ENCODE data around the gene ZEB1. TPM values are rescaled to one million over a fixed set of nuclear protein-coding genes. Genes with fewer than 3 reads are reported as not detected.

Gene ZEB1
- total and polyA plus RNA-seq, 10 of the 15 experiments (the other 5 are each of a cell fraction or from before 2014, with no cell fraction given), result 10.4 to 35.6 (median 24.5) TPM

- BruUV-seq (replicated peaks), result no TSS peak
- peaks cover 19% of the 10 kb centered on the region for H3K79me2 ChIP-seq (ENCODE audit: control insufficient read depth, insufficient read depth, low read length)
- no peaks in the 10 kb centered on the region for H3K36me3 ChIP-seq (ENCODE audit: control insufficient read depth in 2 of 2, insufficient read depth in 2 of 2, low read length in 1 of 2)
- no peak overlapping the region for H3K4me2 ChIP-seq (ENCODE audit: control insufficient read depth, insufficient read depth)
- POLR2A ChIA-PET, result no interaction called here
- H3K9me3 ChIP-seq (replicated peaks; ENCODE audit: control insufficient read depth, insufficient read depth, low read length), result no peaks in the 10 kb centered on the region
- H3K4me1 ChIP-seq (ENCODE audit: control insufficient read depth, insufficient read depth, low read length), result peaks cover 7% of the 10 kb centered on the region
- ATAC-seq (no peak), FAIRE-seq (no peak), DNase-seq (ENCODE audit: low read depth, low spot score) (no peak)
- H4K20me1 ChIP-seq (ENCODE audit: control insufficient read depth, insufficient read depth), result no peaks in the 10 kb centered on the region
- CTCF ChIA-PET, result interaction anchor here (0.8 to 1.1 kb wide), 2 partner anchors 23 to 229 kb away, joined by 3 read pairs; no protein-coding TSS in a partner anchor
- no peaks in the 10 kb centered on the region for H3K27me3 ChIP-seq (replicated peaks in 1 of 2; ENCODE audit: control insufficient read depth in 2 of 2, insufficient read depth in 2 of 2, low read length in 1 of 2)
- intact Hi-C loops (cut with micrococcal nuclease; ENCODE audit: unreplicated experiment) (loop anchor here (10.0 kb wide), 2 partner anchors 179 to 229 kb away; no protein-coding TSS in a partner anchor), in situ Hi-C loops (cut with MboI) (no loop called here)
- SMC1A ChIA-PET (ENCODE audit: uncharacterized antibody, unreplicated experiment), result interaction anchor here (0.7 to 1.2 kb wide), 3 partner anchors 26 to 212 kb away, joined by 3 read pairs; no protein-coding TSS in a partner anchor
- H3K4me3 ChIP-seq, result no peak overlapping the region
- H2AFZ ChIP-seq (ENCODE audit: control insufficient read depth, low read depth, low read length), result no peak overlapping the region
- no peak overlapping the region for H3K27ac ChIP-seq (ENCODE audit: control insufficient read depth, insufficient read depth)
- 96% methylated on average over 3 of the region's 3 CpGs for WGBS (ENCODE audit: insufficient coverage, insufficient replicate concordance, low lambda C conversion rate, missing lambda C conversion rate)
- H3K9ac ChIP-seq (ENCODE audit: control insufficient read depth, insufficient read depth, low read length), result no peak overlapping the region
- TF ChIP-seq ZBTB40 (IDR thresholded peaks at IDR 0.05; ENCODE audit: borderline replicate concordance) (no peak), ZNF687 (IDR thresholded peaks at IDR 0.05) (no peak), MLLT1 (IDR thresholded peaks at IDR 0.05) (no peak), MEF2B (IDR thresholded peaks at IDR 0.05; ENCODE audit: partially characterized antibody, poor library complexity, severe bottlenecking) (no peak), STAT1 (conservative IDR thresholded peaks at IDR 0.05) (no peak), NBN (IDR thresholded peaks at IDR 0.05) (no peak), TCF12 (IDR thresholded peaks at IDR 0.05; ENCODE audit: low read depth, low read length) (no peak), MYB (IDR thresholded peaks at IDR 0.05; ENCODE audit: borderline replicate concordance, low read depth, low read length) (no peak)
- TF ChIP-seq, protein P1, sequence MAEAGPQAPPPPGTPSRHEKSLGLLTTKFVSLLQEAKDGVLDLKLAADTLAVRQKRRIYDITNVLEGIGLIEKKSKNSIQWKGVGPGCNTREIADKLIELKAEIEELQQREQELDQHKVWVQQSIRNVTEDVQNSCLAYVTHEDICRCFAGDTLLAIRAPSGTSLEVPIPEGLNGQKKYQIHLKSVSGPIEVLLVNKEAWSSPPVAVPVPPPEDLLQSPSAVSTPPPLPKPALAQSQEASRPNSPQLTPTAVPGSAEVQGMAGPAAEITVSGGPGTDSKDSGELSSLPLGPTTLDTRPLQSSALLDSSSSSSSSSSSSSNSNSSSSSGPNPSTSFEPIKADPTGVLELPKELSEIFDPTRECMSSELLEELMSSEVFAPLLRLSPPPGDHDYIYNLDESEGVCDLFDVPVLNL (IDR thresholded peaks at IDR 0.05; ENCODE audit: low read depth, low read length), result no peak
- TF ChIP-seq, protein P2, sequence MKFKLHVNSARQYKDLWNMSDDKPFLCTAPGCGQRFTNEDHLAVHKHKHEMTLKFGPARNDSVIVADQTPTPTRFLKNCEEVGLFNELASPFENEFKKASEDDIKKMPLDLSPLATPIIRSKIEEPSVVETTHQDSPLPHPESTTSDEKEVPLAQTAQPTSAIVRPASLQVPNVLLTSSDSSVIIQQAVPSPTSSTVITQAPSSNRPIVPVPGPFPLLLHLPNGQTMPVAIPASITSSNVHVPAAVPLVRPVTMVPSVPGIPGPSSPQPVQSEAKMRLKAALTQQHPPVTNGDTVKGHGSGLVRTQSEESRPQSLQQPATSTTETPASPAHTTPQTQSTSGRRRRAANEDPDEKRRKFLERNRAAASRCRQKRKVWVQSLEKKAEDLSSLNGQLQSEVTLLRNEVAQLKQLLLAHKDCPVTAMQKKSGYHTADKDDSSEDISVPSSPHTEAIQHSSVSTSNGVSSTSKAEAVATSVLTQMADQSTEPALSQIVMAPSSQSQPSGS (IDR thresholded peaks at IDR 0.05; ENCODE audit: low read length), result no peak
- RAD21 ChIA-PET (ENCODE audit: unreplicated experiment), result no interaction called here
Measured at GRCh38 chr10:31313396-31313795, 5.6 kb upstream of the ZEB1 start.
